ENCODE results near the gene TMEM212.

GRCh38 chr3:171851660-171852058 lies 8.5 kb downstream of the TMEM212 start:
- TF ChIP-seq ZNF384 (IDR thresholded peaks at IDR 0.05) (no peak), FOXM1 (IDR thresholded peaks at IDR 0.05; ENCODE audit: borderline replicate concordance) (no peak), HDGF (IDR thresholded peaks at IDR 0.05; ENCODE audit: borderline replicate concordance) (no peak), TARDBP (IDR thresholded peaks at IDR 0.05) (no peak), FOXA1 (IDR thresholded peaks at IDR 0.05) (no peak), CTBP1 (IDR thresholded peaks at IDR 0.05; ENCODE audit: borderline replicate concordance) (no peak), BHLHE40 (IDR thresholded peaks at IDR 0.05; ENCODE audit: borderline replicate concordance) (no peak), ELF4 (IDR thresholded peaks at IDR 0.05) (no peak), SP1 (IDR thresholded peaks at IDR 0.05) (no peak), FOXK2 (IDR thresholded peaks at IDR 0.05) (no peak), L3MBTL2 (conservative IDR thresholded peaks at IDR 0.05) (no peak), LEF1 (IDR thresholded peaks at IDR 0.05; ENCODE audit: borderline replicate concordance) (no peak), ARNT (IDR thresholded peaks at IDR 0.05) (no peak)
